PC-9 (cell line): Measurements from ENCODE around the gene PSMA7. TPM values are rescaled to one million over a fixed set of nuclear protein-coding genes. Genes with fewer than 3 reads are reported as not detected.

Source experiments
- BruUV-seq: library from RNA; stranded (reverse); fragments of 400-500 nt; replicated peaks from 2 replicates; lab custom pipeline; 2021; lab: Mats Ljungman, UMichigan
- CTCF ChIA-PET: fragments of 300-600 bp; sonication (Branson Sonifier 250); formaldehyde crosslinking; loops from one replicate; lab custom pipeline; 2022; ENCODE audit warnings: antibody characterized with exemption; lab: Charles Lee
- POLR2A ChIA-PET: fragments of 300-600 bp; sonication (Branson Sonifier 250); formaldehyde crosslinking; loops from one replicate; lab custom pipeline; 2022; ENCODE audit warnings: antibody characterized with exemption; ENCODE audit not compliant: unreplicated experiment; lab: Charles Lee
- DNase-seq, 2 experiments: peaks; one replicate each; pipeline versions ENCODE4 v3.0.0 to v3.0.0-alpha.2; 2015 to 2022; ENCODE audit warnings: mixed read lengths in 1 of 2
- H2AFZ ChIP-seq: fragments of 200-600 bp; sonication (generic); 2 replicates; pipeline ENCODE4 v1.8.1; 2017; ENCODE audit warnings: antibody characterized with exemption
- H3F3A ChIP-seq: fragments of 200-600 bp; sonication (generic); 2 replicates; pipeline ENCODE4 v1.8.1; 2017; ENCODE audit warnings: antibody characterized with exemption, mild to moderate bottlenecking, low read depth; ENCODE audit not compliant: insufficient read depth
- H3K27ac ChIP-seq: fragments of 200-600 bp; sonication (generic); 2 replicates; pipeline ENCODE4 v1.6.1; 2016; ENCODE audit warnings: mixed run types
- H3K27me3 ChIP-seq: fragments of 200-600 bp; sonication (generic); 2 replicates; pipeline ENCODE4 v1.6.1; 2016; ENCODE audit warnings: low read depth, mixed run types; ENCODE audit not compliant: insufficient read depth
- H3K36me3 ChIP-seq: fragments of 200-600 bp; sonication (generic); 2 replicates; pipeline ENCODE4 v1.6.1; 2016; ENCODE audit warnings: low read depth, mixed run types
- H3K4me1 ChIP-seq: fragments of 200-600 bp; sonication (generic); replicated peaks from 2 replicates; pipeline ENCODE4 v1.6.1; 2016; ENCODE audit warnings: mixed run types; ENCODE audit not compliant: insufficient read depth
- H3K4me2 ChIP-seq: fragments of 200-600 bp; sonication (generic); 2 replicates; pipeline ENCODE4 v1.6.1; 2017; ENCODE audit warnings: mixed run types
- H3K4me3 ChIP-seq: fragments of 200-600 bp; sonication (generic); 2 replicates; pipeline ENCODE4 v1.6.1; 2016; ENCODE audit warnings: mixed run types
- H3K79me2 ChIP-seq: fragments of 200-600 bp; sonication (generic); 2 replicates; pipeline ENCODE4 v1.6.1; 2017; ENCODE audit warnings: low read depth, mixed run types
- H3K9me2 ChIP-seq: fragments of 200-600 bp; sonication (generic); 2 replicates; pipeline ENCODE4 v1.8.1; 2017; ENCODE audit warnings: mild to moderate bottlenecking; ENCODE audit not compliant: insufficient read depth
- H3K9me3 ChIP-seq: fragments of 200-600 bp; sonication (generic); 2 replicates; pipeline ENCODE4 v1.8.1; 2016; ENCODE audit warnings: low read depth; ENCODE audit not compliant: insufficient read depth
- H4K20me1 ChIP-seq: fragments of 200-600 bp; sonication (generic); 2 replicates; pipeline ENCODE4 v1.8.1; 2017; ENCODE audit not compliant: insufficient read depth
- CTCF ChIP-seq: fragments of 200-600 bp; sonication (generic); conservative IDR thresholded peaks from 2 replicates; pipeline ENCODE4 v1.6.1; 2017; ENCODE audit warnings: mixed run types, antibody characterized with exemption, mild to moderate bottlenecking, moderate library complexity
- EZH2 ChIP-seq: fragments of 200-600 bp; sonication (generic); IDR thresholded peaks from 2 replicates; pipeline ENCODE4 v1.8.0; 2017; ENCODE audit warnings: antibody characterized with exemption, low read depth
- intact Hi-C: fragments of 100-400 bp; cut with micrococcal nuclease; formaldehyde crosslinking; loops from one replicate; pipeline ENCODE4 v1.10.0; 2022; ENCODE audit not compliant: unreplicated experiment
- total RNA-seq: library from RNA; stranded (reverse); gene quantifications from 2 replicates; pipeline ENCODE4 v1.2.3, GENCODE V29; 2021

PSMA7 gene
- total RNA-seq, 1 experiment from 2014 or later, result 391 TPM

DNA sequence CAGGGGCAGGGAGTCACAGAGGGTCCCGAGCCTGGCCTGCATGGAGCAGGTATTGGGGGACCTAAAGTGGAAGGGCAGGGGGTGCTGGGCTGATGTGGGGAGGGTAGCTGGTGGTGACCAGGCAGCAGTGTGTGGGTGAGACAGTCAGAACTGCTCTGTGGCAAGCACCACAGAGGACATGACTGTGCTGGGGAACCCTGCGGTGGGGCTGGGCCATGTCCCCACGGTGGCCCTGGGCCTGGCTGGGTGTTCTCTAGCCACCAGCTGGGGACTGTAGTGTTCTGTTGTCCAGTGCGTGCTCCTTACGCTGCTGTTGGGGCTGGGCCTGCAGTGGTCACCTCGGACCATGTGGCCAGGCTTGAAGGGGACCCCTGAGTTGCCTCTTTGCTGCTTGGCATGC is 3.9 kb upstream of the PSMA7 start:
- H2AFZ ChIP-seq, result no peak overlapping the region
- no peak overlapping the region for H3K27ac ChIP-seq
- no peak overlapping the region for H3K4me3 ChIP-seq
- H3K9me3 ChIP-seq, result no peaks in the 10 kb centered on the region
- peaks cover 10% of the 10 kb centered on the region for H3K4me1 ChIP-seq
- intact Hi-C loops, result no loop called here
- H4K20me1 ChIP-seq, result peaks cover 59% of the 10 kb centered on the region
- no peaks in the 10 kb centered on the region for H3K9me2 ChIP-seq
- no TSS peak for BruUV-seq
- H3F3A ChIP-seq, result peaks cover 3% of the 10 kb centered on the region; the same call in 1 of the 2 replicates
- H3K27me3 ChIP-seq, result no peaks in the 10 kb centered on the region
- POLR2A ChIA-PET, result no interaction called here
- H3K36me3 ChIP-seq, result no peaks in the 10 kb centered on the region
- peaks cover 86% of the 10 kb centered on the region for H3K79me2 ChIP-seq
- no peak overlapping the region for H3K4me2 ChIP-seq
- TF ChIP-seq EZH2 (no peak), CTCF (no peak)
- no peak for DNase-seq
- CTCF ChIA-PET, result no interaction called here

- Histone ChIP-seq H2AFZ (no peak overlapping the region), H4K20me1 (peaks cover 68% of the 10 kb centered on the region), H3K4me3 (no peak overlapping the region), H3K79me2 (peaks cover 87% of the 10 kb centered on the region), H3K27me3 (no peaks in the 10 kb centered on the region), H3K36me3 (no peaks in the 10 kb centered on the region), H3K9me2 (no peaks in the 10 kb centered on the region), H3K4me2 (no peak overlapping the region), H3K4me1 (peaks cover 19% of the 10 kb centered on the region), H3F3A (peaks cover 9% of the 10 kb centered on the region; the same call in 1 of the 2 replicates), H3K27ac (no peak overlapping the region), H3K9me3 (no peaks in the 10 kb centered on the region)
- no peak for TF ChIP-seq EZH2
- TF ChIP-seq CTCF, result no peak
- ChIA-PET POLR2A (no interaction called here), CTCF (no interaction called here)
- DNase-seq, result no peak
- intact Hi-C loops, result no loop called here
- no TSS peak for BruUV-seq
Measured at GRCh38 chr20:62146019-62146755, 3.0 kb upstream of the PSMA7 start.

GRCh38 chr20:62145688-62146018 is 2.5 kb upstream of the PSMA7 start:
- intact Hi-C loops, result no loop called here
- Histone ChIP-seq H3K4me2 (no peak overlapping the region; the same call in 1 of the 2 replicates), H3K9me3 (no peaks in the 10 kb centered on the region), H3K36me3 (peaks cover under 1% of the 10 kb centered on the region; the same call in 1 of the 2 replicates), H3K27me3 (no peaks in the 10 kb centered on the region), H2AFZ (no peak overlapping the region), H3K4me3 (no peak overlapping the region), H3K9me2 (no peaks in the 10 kb centered on the region), H3K4me1 (peaks cover 24% of the 10 kb centered on the region), H3K79me2 (peaks cover 87% of the 10 kb centered on the region), H3K27ac (no peak overlapping the region), H4K20me1 (peaks cover 74% of the 10 kb centered on the region), H3F3A (peaks cover 9% of the 10 kb centered on the region; the same call in 1 of the 2 replicates)
- BruUV-seq, result no TSS peak
- TF ChIP-seq CTCF, result no peak
- no peak for TF ChIP-seq EZH2
- DNase-seq, result no peak
- CTCF ChIA-PET, result no interaction called here
- POLR2A ChIA-PET, result no interaction called here
